GM12892 (cell line): ENCODE data around the gene ARMC9.

Experiments used
- POLR2A ChIP-seq: IDR thresholded peaks from 2 replicates; pipeline ENCODE4 v1.6.1; 2011; ENCODE audit warnings: low read depth, low read length, control low read depth
- POLR2AphosphoS5 ChIP-seq: IDR thresholded peaks from 2 replicates; pipeline ENCODE4 v1.6.1; 2011; ENCODE audit warnings: low read depth, low read length, control low read depth

DNA sequence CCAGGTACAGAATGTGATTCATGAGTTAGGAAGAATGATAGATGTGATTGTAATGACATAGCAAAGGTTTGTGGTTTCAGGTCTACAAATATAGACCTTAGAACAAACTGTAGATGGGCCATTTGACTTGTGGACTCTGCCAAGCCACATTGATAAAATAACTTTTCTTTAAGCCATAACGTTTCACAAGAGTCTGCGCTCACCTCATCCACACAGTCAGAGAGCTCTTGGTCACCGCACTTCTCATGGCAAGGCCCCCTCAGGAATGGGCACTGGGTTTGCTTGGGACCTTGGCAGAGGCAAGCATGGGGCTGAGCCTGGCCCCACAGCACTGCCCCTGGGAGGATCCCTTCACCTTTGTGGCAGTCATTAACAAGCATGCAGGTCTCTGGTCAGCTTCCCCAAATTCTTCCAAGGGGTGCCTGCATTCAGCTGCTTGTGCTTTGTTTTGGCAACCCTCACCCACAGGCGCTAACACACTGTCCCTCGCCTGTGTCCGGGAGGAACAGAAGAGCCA is 14.0 kb downstream of the ARMC9 start:
- TF ChIP-seq POLR2AphosphoS5 (no peak), POLR2A (no peak)
